ENCODE data around the gene IL2RA. TPM values are rescaled to one million over a fixed set of nuclear protein-coding genes. Genes with fewer than 3 reads are reported as not detected.

Gene IL2RA
- total RNA-seq, 1 donor from 2014 or later, result not detected

DNA sequence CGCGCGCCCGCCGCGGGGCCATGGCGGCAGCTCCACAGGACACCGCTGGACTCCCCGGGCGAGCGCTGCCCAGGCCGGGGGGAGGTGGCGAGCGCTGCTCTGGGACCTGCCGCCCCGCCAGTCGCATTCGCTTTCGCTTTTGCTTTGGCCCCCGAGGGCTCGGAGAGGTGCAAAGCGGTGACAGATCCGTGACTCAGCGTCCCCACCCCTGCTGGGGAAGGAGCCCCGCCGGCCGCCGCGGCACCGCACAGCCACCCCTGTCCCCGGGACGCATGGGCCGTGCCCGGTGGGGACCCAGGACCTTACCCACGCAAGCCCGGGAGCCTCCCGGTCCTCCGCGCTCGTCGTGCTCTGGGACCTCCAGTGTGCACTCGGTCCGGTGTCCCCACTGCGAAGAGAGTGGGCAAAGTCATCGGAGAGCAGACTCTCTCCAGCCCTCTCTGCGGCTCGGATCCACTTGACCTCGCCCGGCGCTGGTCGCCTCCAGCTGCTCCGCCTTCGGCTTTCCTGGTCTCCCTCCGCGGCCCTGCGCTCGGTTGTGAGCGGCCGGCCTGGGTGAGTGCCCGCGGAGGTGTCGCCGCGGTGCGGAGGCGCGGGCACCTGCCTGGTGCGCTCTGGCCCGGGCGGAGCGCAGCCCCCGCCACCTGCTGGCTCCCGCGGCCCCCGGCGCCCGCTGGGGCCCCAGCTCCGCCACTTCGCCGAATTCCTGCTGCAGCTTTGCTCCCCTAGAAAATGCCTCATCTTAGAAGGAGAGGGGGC, 84.5 kb downstream of the IL2RA start, which contains the start of gene IL15RA:
TSS of gene IL15RA (minus strand) at position 73 of the 759 bp plus-strand sequence. CDS start at position 22, 51 bp downstream.
- Histone ChIP-seq H3K27me3 (ENCODE audit: control insufficient read depth, insufficient read depth, low read length) (no peaks in the 10 kb centered on the region), H3K4me3 (ENCODE audit: low read depth, low read length) (peak within 1 kb of the TSS; percentile 89), H3K36me3 (ENCODE audit: control insufficient read depth, insufficient read depth, low read length) (no peaks in the 10 kb centered on the region)
- TF ChIP-seq, protein P1, sequence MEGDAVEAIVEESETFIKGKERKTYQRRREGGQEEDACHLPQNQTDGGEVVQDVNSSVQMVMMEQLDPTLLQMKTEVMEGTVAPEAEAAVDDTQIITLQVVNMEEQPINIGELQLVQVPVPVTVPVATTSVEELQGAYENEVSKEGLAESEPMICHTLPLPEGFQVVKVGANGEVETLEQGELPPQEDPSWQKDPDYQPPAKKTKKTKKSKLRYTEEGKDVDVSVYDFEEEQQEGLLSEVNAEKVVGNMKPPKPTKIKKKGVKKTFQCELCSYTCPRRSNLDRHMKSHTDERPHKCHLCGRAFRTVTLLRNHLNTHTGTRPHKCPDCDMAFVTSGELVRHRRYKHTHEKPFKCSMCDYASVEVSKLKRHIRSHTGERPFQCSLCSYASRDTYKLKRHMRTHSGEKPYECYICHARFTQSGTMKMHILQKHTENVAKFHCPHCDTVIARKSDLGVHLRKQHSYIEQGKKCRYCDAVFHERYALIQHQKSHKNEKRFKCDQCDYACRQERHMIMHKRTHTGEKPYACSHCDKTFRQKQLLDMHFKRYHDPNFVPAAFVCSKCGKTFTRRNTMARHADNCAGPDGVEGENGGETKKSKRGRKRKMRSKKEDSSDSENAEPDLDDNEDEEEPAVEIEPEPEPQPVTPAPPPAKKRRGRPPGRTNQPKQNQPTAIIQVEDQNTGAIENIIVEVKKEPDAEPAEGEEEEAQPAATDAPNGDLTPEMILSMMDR (IDR thresholded peaks at IDR 0.05; ENCODE audit: insufficient read depth, low read length, poor library complexity, severe bottlenecking), result no peak
- no peak for DNase-seq (ENCODE audit: low read depth)

DNA sequence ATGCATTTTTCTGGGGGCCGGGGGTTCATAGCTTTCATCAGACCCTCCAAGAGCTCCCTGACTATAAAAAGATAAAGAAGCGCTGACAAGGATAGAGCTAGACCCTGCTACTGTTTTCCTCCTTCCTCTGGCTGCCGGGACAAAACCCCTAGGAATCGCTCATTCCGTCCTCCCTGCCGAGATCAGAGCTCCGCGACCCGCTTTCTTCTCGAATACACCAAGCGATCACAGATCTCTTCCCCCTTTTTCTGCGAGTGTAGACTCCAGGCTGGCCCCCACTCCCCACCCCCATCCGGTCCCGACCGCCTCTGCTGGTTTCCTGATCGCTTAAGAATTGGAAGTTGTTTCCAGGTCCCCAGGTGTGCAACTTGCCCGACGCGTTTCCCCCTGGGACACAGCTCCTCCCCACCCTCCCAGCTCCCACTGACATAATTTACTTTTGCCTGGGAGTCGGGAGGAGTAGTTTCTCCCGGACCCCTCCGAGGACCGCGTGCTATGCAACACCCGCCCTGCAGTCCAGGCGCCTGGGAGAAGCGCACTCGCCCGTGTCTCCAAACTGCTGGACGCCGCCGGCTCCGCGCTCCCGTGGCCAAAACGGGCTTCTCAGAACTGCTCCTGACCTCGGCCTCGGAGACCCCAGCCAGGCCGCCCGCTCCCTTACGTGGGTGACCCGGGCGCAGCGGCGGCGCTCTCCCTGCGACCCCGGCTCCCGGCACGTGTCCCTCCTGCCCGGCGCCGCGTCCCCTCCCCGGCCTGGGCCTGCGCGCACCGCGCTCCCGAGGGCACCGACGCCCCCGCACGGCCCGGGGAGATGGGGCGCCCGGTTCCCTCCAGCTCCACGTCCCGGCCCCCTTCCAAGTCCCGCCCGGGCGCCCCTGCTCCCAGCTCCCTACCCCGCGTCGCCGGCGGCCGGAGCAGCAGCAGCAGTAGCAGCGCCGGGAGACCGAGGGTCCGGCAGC, 85.4 kb downstream of the IL2RA start:
- Histone ChIP-seq H3K36me3 (ENCODE audit: control insufficient read depth, insufficient read depth, low read length) (no peaks in the 10 kb centered on the region), H3K27me3 (ENCODE audit: control insufficient read depth, insufficient read depth, low read length) (no peaks in the 10 kb centered on the region), H3K4me3 (ENCODE audit: low read depth, low read length) (peak overlapping the region; percentile 89)
- DNase-seq (ENCODE audit: low read depth), result no peak
- TF ChIP-seq, protein P1 (IDR thresholded peaks at IDR 0.05; ENCODE audit: insufficient read depth, low read length, poor library complexity, severe bottlenecking), result no peak

DNA sequence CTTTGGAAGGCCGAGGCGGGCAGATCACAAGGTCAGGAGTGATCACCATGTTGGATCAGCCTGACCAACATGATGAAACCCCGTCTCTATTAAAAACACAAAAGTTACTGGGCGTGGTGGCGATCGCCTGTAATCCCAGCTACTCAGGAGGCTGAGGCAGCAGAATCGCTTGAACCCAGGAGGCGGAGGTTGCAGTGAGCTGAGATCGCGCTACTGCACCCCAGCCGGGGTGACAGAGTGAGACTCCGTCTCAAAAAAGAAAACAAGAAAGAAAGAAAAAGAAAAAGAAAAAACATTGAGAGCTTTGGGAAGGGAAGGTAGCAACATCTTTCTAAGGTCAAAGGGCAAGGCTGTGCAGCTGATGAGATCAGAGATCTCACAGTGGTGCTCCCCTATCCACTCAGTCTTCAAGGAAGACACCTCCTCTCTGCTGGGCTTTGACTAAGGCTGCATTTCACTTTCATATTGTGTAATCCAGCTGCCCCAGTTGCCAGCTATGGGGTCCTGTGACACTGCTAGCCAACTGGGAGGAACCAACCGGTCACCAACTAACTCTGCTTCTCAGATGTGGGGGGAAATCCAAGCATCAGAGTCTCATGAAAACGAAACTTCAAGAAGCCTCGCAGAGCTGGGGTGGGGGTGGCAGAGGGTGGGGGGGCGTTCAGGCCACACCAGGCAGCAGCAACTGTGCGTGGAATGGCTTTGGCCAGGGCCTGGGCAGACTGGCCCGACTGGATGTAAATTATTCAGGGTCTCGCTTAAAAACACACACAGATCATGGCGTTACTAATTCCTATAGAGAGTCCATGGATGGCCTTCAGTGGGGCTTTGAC, 86.3 kb downstream of the IL2RA start:
- peak overlapping the region; percentile 89 for H3K4me3 ChIP-seq (ENCODE audit: low read depth, low read length)
- no peak for DNase-seq (ENCODE audit: low read depth)
- H3K27me3 ChIP-seq (ENCODE audit: control insufficient read depth, insufficient read depth, low read length), result no peaks in the 10 kb centered on the region
- H3K36me3 ChIP-seq (ENCODE audit: control insufficient read depth, insufficient read depth, low read length), result no peaks in the 10 kb centered on the region
- TF ChIP-seq, protein P1 (IDR thresholded peaks at IDR 0.05; ENCODE audit: insufficient read depth, low read length, poor library complexity, severe bottlenecking), result no peak

DNA sequence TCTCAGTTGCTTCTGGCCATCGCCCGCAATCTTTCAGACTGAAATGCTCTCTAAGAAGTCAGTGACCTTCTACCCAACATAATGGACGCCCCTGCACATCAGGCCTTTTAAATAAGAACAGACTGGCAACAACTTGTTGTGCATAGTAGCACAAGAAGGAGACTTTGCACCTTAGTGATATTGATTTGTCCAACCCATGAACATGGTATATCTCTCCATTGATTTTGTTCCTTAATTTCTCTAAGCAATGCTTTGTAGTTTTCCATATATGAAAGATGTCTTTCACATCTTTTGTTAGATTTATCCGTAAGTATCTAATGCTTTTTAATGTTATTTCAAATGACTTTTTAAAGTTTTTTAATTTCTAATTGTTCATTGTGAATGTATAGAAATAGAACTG, 89.1 kb downstream of the IL2RA start:
- no peak overlapping the region for H3K4me3 ChIP-seq (ENCODE audit: low read depth, low read length)
- TF ChIP-seq, protein P1 (IDR thresholded peaks at IDR 0.05; ENCODE audit: insufficient read depth, low read length, poor library complexity, severe bottlenecking), result no peak
- DNase-seq (ENCODE audit: low read depth), result no peak
- H3K36me3 ChIP-seq (ENCODE audit: control insufficient read depth, insufficient read depth, low read length), result no peaks in the 10 kb centered on the region
- H3K27me3 ChIP-seq (ENCODE audit: control insufficient read depth, insufficient read depth, low read length), result no peaks in the 10 kb centered on the region

DNA sequence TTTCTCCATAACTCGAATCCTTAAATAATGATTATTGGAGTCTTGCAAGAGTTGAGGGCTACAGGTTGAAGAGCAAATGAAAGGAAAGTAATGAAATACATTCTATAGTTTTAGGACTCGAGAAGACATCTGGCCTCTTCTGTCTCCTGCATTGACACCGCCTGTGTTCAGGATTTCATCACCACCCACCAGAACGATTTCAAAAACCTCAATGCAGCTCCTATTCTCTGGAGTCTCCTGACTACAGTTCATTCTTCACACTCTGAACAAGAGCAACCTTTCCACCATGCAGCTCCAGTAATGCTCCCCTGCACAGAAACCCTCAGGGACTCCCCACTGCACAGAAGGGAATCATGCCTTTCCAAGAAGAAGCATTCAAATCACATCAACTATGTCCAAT, 90.3 kb downstream of the IL2RA start:
- Histone ChIP-seq H3K27me3 (ENCODE audit: control insufficient read depth, insufficient read depth, low read length) (no peaks in the 10 kb centered on the region), H3K36me3 (ENCODE audit: control insufficient read depth, insufficient read depth, low read length) (no peaks in the 10 kb centered on the region), H3K4me3 (ENCODE audit: low read depth, low read length) (no peak overlapping the region)
- no peak for DNase-seq (ENCODE audit: low read depth)
- TF ChIP-seq, protein P1 (IDR thresholded peaks at IDR 0.05; ENCODE audit: insufficient read depth, low read length, poor library complexity, severe bottlenecking), result no peak
